ENCODE data around the gene CASKIN2. TPM values are rescaled to one million over a fixed set of nuclear protein-coding genes. Genes with fewer than 3 reads are reported as not detected.
"Not testable (repeated sequence)": the region's sequence is repeated elsewhere in the genome, so short reads cannot be mapped to it uniquely, and the experiment has no call there.

Gene CASKIN2
- total and polyA plus RNA-seq, 10 of the 15 experiments (the other 5 are each of a cell fraction or from before 2014, with no cell fraction given), result 0.02 to 2.7 (median 0.44) TPM; not detected in 1

- H3K27me3 ChIP-seq (replicated peaks in 1 of 2; ENCODE audit: control insufficient read depth in 2 of 2, insufficient read depth in 2 of 2, low read length in 1 of 2); H3K4me3 ChIP-seq; intact Hi-C loops (cut with micrococcal nuclease; ENCODE audit: unreplicated experiment); DNase-seq (ENCODE audit: low read depth, low spot score); H3K9ac ChIP-seq (ENCODE audit: control insufficient read depth, insufficient read depth, low read length); BruUV-seq (replicated peaks); H3K36me3 ChIP-seq (ENCODE audit: control insufficient read depth in 2 of 2, insufficient read depth in 2 of 2, low read length in 1 of 2); H4K20me1 ChIP-seq (ENCODE audit: control insufficient read depth, insufficient read depth); FAIRE-seq; H3K27ac ChIP-seq (ENCODE audit: control insufficient read depth, insufficient read depth); in situ Hi-C loops (cut with MboI); H3K9me3 ChIP-seq (replicated peaks; ENCODE audit: control insufficient read depth, insufficient read depth, low read length); H2AFZ ChIP-seq (ENCODE audit: control insufficient read depth, low read depth, low read length); ATAC-seq: not testable (repeated sequence)
- ChIA-PET SMC1A (ENCODE audit: uncharacterized antibody, unreplicated experiment) (interaction anchor here (1.0 to 4.0 kb wide), 4 partner anchors 26 to 284 kb away, joined by 3 to 19 read pairs (median 4); no protein-coding TSS in a partner anchor), CTCF (interaction anchor here (0.6 to 2.0 kb wide), 9 partner anchors 18 to 165 kb away, joined by 3 to 8 read pairs (median 4); partner anchors contain the start of gene SLC25A19), POLR2A (interaction anchor here (1.1 to 1.2 kb wide), 2 partner anchors 11 to 19 kb away, joined by 3 read pairs; no protein-coding TSS in a partner anchor), RAD21 (ENCODE audit: unreplicated experiment) (interaction anchor here (0.7 to 1.0 kb wide), 3 partner anchors 10 to 62 kb away, joined by 3 to 5 read pairs (median 3); partner anchors contain the start of gene TSEN54)
- Histone ChIP-seq H3K79me2 (ENCODE audit: control insufficient read depth, insufficient read depth, low read length) (peaks cover 14% of the 10 kb centered on the region), H3K4me2 (ENCODE audit: control insufficient read depth, insufficient read depth) (peak overlapping the region; percentile 58), H3K4me1 (ENCODE audit: control insufficient read depth, insufficient read depth, low read length) (peaks cover 32% of the 10 kb centered on the region)
- 98% methylated on average over 3 of the region's 3 CpGs for WGBS (ENCODE audit: insufficient coverage, insufficient replicate concordance, low lambda C conversion rate, missing lambda C conversion rate)
Observed at GRCh38 chr17:75454672-75455071, 60.7 kb downstream of the CASKIN2 start.

GRCh38 chr17:75454193-75454592 lies 61.1 kb downstream of the CASKIN2 start:
- H3K4me2 ChIP-seq (ENCODE audit: control insufficient read depth, insufficient read depth), result peak overlapping the region; percentile 58
- no peaks in the 10 kb centered on the region for H3K9me3 ChIP-seq (replicated peaks; ENCODE audit: control insufficient read depth, insufficient read depth, low read length)
- in situ Hi-C loops (cut with MboI) (no loop called here), intact Hi-C loops (cut with micrococcal nuclease; ENCODE audit: unreplicated experiment) (no loop called here)
- ChIA-PET CTCF (interaction anchor here (0.6 to 2.0 kb wide), 9 partner anchors 17 to 610 kb away, joined by 3 to 8 read pairs (median 4); partner anchors contain the start of gene SLC25A19), RAD21 (ENCODE audit: unreplicated experiment) (interaction anchor here (0.7 to 1.0 kb wide), 3 partner anchors 11 to 62 kb away, joined by 3 to 5 read pairs (median 3); partner anchors contain the start of gene TSEN54), SMC1A (ENCODE audit: uncharacterized antibody, unreplicated experiment) (interaction anchor here (0.7 to 4.0 kb wide), 6 partner anchors 26 to 284 kb away, joined by 3 to 19 read pairs (median 4); no protein-coding TSS in a partner anchor), POLR2A (interaction anchor here (0.5 to 1.2 kb wide), 5 partner anchors 11 to 209 kb away, joined by 3 to 5 read pairs (median 3); partner anchors contain the start of gene TSEN54)
- peak; percentile 67 for ATAC-seq
- H3K4me1 ChIP-seq (ENCODE audit: control insufficient read depth, insufficient read depth, low read length), result peaks cover 27% of the 10 kb centered on the region
- H3K27ac ChIP-seq (ENCODE audit: control insufficient read depth, insufficient read depth), result no peak overlapping the region
- DNase-seq (ENCODE audit: low read depth, low spot score), result peak; percentile 66
- no peaks in the 10 kb centered on the region for H3K36me3 ChIP-seq (ENCODE audit: control insufficient read depth in 2 of 2, insufficient read depth in 2 of 2, low read length in 1 of 2)
- peaks cover 12% of the 10 kb centered on the region for H3K79me2 ChIP-seq (ENCODE audit: control insufficient read depth, insufficient read depth, low read length)
- no peak overlapping the region for H3K4me3 ChIP-seq
- no peak for FAIRE-seq
- H3K27me3 ChIP-seq (replicated peaks in 1 of 2; ENCODE audit: control insufficient read depth in 2 of 2, insufficient read depth in 2 of 2, low read length in 1 of 2), result no peaks in the 10 kb centered on the region
- H3K9ac ChIP-seq (ENCODE audit: control insufficient read depth, insufficient read depth, low read length), result no peak overlapping the region
- H4K20me1 ChIP-seq (ENCODE audit: control insufficient read depth, insufficient read depth), result no peaks in the 10 kb centered on the region
- no peak overlapping the region for H2AFZ ChIP-seq (ENCODE audit: control insufficient read depth, low read depth, low read length)
- no TSS peak for BruUV-seq (replicated peaks)
- no peak for TF ChIP-seq RELA (IDR thresholded peaks at IDR 0.05; ENCODE audit: borderline replicate concordance, partially characterized antibody)
- no peak for TF ChIP-seq HDAC2 (IDR thresholded peaks at IDR 0.05)
- peak; percentile 83 for TF ChIP-seq SPI1 (IDR thresholded peaks at IDR 0.05; ENCODE audit: borderline replicate concordance, insufficient read depth, low read depth, low read length)
- no peak for TF ChIP-seq ELK1 (IDR thresholded peaks at IDR 0.05; ENCODE audit: low read depth, low read length)
- TF ChIP-seq HDGF (IDR thresholded peaks at IDR 0.05), result no peak
- no peak for TF ChIP-seq FOXM1 (IDR thresholded peaks at IDR 0.05; ENCODE audit: low read depth, low read length)
- peak; percentile 37; the same call in 1 of the 2 replicates for TF ChIP-seq IRF4 (IDR thresholded peaks at IDR 0.05; ENCODE audit: low read depth, low read length)
- TF ChIP-seq SKIL (IDR thresholded peaks at IDR 0.05; ENCODE audit: low read depth, poor library complexity, severe bottlenecking), result no peak
- peak; percentile 32; the same call in 1 of the 2 replicates for TF ChIP-seq NFIC (IDR thresholded peaks at IDR 0.05; ENCODE audit: low read depth, low read length)
- peak; percentile 40 to 52; a peak in 2 of 4 replicates for TF ChIP-seq IKZF2 (IDR thresholded peaks at IDR 0.05)
- TF ChIP-seq PAX5 (IDR thresholded peaks at IDR 0.05; ENCODE audit: borderline replicate concordance, low read depth, low read length), result peak; percentile 71; the same call in 1 of the 2 replicates
- no peak for TF ChIP-seq NFYB (IDR thresholded peaks at IDR 0.05; ENCODE audit: insufficient read depth, low read depth, low read length)
- peak; percentile 49; the same call in 1 of the 2 replicates for TF ChIP-seq MTA2 (IDR thresholded peaks at IDR 0.05; ENCODE audit: low read depth)
- no peak for TF ChIP-seq MEF2A (IDR thresholded peaks at IDR 0.05; ENCODE audit: insufficient read depth, low read depth, low read length)
- TF ChIP-seq ZNF622 (IDR thresholded peaks at IDR 0.05), result no peak

Data from GM12878 (cell line).